Measurements from ENCODE around the gene LMOD2. TPM values are rescaled to one million over a fixed set of nuclear protein-coding genes. Genes with fewer than 3 reads are reported as not detected.

LMOD2 gene
- total and polyA plus RNA-seq, 9 of the 15 experiments (the other 6 are each of a cell fraction or from before 2014, with no cell fraction given): 0.04 TPM; not detected in 8

DNA sequence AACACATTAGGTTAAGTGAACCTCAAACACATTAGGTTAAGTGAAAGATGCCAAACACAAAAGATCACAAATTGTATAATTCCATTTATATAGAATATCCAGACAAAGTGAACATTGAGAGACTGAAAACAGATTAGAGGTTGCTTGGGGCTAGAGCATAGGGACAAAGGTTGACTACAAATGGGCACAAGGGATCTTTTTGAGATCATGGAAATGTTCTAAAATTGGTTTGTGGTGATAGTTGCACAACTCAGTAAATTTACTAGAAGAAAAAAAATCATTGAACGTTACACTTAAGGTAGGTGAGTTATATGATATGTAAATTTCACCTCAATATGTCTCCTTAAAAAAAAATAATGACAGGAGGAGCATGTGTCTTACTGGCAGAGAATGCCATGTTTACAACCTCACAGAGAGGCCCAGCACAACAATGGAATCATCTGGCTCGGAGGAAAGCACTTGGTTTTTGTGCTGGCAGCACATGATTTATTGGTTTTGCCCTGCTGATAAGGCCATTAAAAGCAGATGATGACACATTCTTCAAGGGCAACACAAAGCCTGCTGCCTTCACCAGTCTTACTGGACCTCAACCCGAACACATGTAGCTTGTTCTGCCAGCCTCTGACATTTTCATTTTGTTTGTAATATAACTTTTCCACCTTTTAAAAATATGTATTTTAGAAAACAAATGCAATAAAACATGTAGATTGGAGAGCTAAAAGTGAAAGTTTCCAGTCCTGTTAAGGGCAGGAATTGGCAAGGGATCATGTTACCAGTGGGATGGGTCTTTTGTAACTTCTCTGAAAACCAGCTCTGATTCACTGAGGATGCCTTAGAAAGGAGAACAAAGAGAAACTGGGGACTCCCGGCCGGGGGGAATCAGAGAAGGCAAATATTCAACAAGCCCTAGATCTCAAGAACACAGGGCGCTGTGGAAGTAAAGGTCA lies 11.9 kb upstream of the LMOD2 start (continued):
- TF ChIP-seq, protein P1, sequence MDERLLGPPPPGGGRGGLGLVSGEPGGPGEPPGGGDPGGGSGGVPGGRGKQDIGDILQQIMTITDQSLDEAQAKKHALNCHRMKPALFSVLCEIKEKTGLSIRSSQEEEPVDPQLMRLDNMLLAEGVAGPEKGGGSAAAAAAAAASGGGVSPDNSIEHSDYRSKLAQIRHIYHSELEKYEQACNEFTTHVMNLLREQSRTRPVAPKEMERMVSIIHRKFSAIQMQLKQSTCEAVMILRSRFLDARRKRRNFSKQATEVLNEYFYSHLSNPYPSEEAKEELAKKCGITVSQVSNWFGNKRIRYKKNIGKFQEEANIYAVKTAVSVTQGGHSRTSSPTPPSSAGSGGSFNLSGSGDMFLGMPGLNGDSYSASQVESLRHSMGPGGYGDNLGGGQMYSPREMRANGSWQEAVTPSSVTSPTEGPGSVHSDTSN (CRISPR knock-in tag; IDR thresholded peaks at IDR 0.05; ENCODE audit: low read depth): peak; percentile 93
- TF ChIP-seq, protein P1 (tag; conservative IDR thresholded peaks at IDR 0.05; ENCODE audit: low read depth): peak; percentile 99
- TF ChIP-seq, protein P2, sequence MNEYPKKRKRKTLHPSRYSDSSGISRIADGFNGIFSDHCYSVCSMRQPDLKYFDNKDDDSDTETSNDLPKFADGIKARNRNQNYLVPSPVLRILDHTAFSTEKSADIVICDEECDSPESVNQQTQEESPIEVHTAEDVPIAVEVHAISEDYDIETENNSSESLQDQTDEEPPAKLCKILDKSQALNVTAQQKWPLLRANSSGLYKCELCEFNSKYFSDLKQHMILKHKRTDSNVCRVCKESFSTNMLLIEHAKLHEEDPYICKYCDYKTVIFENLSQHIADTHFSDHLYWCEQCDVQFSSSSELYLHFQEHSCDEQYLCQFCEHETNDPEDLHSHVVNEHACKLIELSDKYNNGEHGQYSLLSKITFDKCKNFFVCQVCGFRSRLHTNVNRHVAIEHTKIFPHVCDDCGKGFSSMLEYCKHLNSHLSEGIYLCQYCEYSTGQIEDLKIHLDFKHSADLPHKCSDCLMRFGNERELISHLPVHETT (CRISPR knock-in tag; conservative IDR thresholded peaks at IDR 0.05 in 1 of 2, IDR thresholded peaks at IDR 0.05 in 1 of 2): peak in 1 of 2 experiments; percentile 25; a peak in 1 of 4 replicates
- TF ChIP-seq SRSF7 (optimal IDR thresholded peaks at IDR 0.05; ENCODE audit: low read depth, low read length) (no peak), CEBPG (CRISPR knock-in tag; IDR thresholded peaks at IDR 0.05) (no peak), CEBPG (tag; conservative IDR thresholded peaks at IDR 0.05 in 1 of 2, IDR thresholded peaks at IDR 0.05 in 1 of 2) (peak; percentile 88 to 89), XRCC5 (IDR thresholded peaks at IDR 0.05; ENCODE audit: low read depth, low read length) (no peak), NR2C2 (CRISPR knock-in tag; IDR thresholded peaks at IDR 0.05) (no peak), NR2C2 (tag; IDR thresholded peaks at IDR 0.05) (peak; percentile 19; the same call in 1 of the 2 replicates), ZNF584 (CRISPR knock-in tag; IDR thresholded peaks at IDR 0.05; ENCODE audit: low read depth) (peak; percentile 65; the same call in 1 of the 2 replicates), TBL1XR1 (IDR thresholded peaks at IDR 0.05; ENCODE audit: low read length in 2 of 2) (0 out of 4 replicates have a peak, but pooled peaks of 1 of the 2 experiments have one; percentile 5), SOX6 (IDR thresholded peaks at IDR 0.05) (peak; percentile 91), GATAD2A (IDR thresholded peaks at IDR 0.05) (no peak), GABPA (tag; conservative IDR thresholded peaks at IDR 0.05; ENCODE audit: low read depth) (0 out of 2 replicates have a peak, but pooled peaks have one; percentile 33)
- TF ChIP-seq, protein P3, sequence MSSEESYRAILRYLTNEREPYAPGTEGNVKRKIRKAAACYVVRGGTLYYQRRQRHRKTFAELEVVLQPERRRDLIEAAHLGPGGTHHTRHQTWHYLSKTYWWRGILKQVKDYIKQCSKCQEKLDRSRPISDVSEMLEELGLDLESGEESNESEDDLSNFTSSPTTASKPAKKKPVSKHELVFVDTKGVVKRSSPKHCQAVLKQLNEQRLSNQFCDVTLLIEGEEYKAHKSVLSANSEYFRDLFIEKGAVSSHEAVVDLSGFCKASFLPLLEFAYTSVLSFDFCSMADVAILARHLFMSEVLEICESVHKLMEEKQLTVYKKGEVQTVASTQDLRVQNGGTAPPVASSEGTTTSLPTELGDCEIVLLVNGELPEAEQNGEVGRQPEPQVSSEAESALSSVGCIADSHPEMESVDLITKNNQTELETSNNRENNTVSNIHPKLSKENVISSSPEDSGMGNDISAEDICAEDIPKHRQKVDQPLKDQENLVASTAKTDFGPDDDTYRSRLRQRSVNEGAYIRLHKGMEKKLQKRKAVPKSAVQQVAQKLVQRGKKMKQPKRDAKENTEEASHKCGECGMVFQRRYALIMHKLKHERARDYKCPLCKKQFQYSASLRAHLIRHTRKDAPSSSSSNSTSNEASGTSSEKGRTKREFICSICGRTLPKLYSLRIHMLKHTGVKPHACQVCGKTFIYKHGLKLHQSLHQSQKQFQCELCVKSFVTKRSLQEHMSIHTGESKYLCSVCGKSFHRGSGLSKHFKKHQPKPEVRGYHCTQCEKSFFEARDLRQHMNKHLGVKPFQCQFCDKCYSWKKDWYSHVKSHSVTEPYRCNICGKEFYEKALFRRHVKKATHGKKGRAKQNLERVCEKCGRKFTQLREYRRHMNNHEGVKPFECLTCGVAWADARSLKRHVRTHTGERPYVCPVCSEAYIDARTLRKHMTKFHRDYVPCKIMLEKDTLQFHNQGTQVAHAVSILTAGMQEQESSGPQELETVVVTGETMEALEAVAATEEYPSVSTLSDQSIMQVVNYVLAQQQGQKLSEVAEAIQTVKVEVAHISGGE (CRISPR knock-in tag; IDR thresholded peaks at IDR 0.05): no peak
- TF ChIP-seq, protein P4, sequence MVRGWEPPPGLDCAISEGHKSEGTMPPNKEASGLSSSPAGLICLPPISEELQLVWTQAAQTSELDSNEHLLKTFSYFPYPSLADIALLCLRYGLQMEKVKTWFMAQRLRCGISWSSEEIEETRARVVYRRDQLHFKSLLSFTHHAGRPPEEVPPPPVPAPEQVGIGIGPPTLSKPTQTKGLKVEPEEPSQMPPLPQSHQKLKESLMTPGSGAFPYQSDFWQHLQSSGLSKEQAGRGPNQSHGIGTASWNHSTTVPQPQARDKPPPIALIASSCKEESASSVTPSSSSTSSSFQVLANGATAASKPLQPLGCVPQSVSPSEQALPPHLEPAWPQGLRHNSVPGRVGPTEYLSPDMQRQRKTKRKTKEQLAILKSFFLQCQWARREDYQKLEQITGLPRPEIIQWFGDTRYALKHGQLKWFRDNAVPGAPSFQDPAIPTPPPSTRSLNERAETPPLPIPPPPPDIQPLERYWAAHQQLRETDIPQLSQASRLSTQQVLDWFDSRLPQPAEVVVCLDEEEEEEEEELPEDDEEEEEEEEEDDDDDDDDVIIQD (CRISPR knock-in tag; IDR thresholded peaks at IDR 0.05): no peak
